VCaP (cell line): ENCODE measurements around the gene ASAP3.

Experiments used
- H3K27ac ChIP-seq: fragments of 450-650 bp; 2 replicates; pipeline ENCODE4 v1.5.1; 2017
- TF ChIP-seq, protein P1 (sequence below): fragments of 450-650 bp; conservative IDR thresholded peaks from 2 replicates; pipeline ENCODE4 v1.5.1; 2017; ENCODE audit warnings: mild to moderate bottlenecking, moderate library complexity

The ASAP3 gene

DNA sequence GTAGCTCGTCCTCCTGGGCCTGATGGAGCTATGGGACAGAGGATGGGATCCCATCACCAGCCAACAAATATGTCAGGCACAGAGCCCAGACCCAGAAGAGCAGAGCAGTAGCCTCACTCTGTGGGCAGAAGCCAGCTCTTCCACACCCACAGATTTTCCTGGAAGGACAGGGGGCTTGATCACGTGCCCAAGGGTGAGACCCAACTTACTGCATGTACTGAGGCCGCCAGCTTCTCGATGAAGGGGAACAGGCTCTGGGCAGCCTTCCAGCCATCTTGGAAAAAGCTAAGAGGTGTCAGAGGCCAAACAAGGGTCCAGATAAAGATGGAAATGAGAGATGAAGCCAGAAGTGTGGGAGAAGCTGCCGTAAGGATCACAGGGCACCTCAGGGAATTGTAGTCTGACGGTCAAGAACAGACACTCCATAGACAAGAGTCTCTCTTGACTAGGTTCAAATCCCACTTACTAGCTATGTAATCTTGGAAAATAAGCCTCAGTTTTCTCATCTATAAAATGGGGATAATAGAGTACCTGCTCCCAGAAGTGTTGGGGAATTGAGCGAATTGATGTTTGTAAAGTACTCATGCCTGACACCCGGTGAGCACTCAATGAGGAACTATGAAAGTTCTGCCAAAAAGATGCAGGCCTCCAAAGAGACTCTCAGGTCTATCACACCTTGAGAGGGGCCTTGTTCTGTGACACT, 42.4 kb downstream of the ASAP3 start:
- no peak overlapping the region for H3K27ac ChIP-seq
- TF ChIP-seq, protein P1, sequence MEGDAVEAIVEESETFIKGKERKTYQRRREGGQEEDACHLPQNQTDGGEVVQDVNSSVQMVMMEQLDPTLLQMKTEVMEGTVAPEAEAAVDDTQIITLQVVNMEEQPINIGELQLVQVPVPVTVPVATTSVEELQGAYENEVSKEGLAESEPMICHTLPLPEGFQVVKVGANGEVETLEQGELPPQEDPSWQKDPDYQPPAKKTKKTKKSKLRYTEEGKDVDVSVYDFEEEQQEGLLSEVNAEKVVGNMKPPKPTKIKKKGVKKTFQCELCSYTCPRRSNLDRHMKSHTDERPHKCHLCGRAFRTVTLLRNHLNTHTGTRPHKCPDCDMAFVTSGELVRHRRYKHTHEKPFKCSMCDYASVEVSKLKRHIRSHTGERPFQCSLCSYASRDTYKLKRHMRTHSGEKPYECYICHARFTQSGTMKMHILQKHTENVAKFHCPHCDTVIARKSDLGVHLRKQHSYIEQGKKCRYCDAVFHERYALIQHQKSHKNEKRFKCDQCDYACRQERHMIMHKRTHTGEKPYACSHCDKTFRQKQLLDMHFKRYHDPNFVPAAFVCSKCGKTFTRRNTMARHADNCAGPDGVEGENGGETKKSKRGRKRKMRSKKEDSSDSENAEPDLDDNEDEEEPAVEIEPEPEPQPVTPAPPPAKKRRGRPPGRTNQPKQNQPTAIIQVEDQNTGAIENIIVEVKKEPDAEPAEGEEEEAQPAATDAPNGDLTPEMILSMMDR: no peak

DNA sequence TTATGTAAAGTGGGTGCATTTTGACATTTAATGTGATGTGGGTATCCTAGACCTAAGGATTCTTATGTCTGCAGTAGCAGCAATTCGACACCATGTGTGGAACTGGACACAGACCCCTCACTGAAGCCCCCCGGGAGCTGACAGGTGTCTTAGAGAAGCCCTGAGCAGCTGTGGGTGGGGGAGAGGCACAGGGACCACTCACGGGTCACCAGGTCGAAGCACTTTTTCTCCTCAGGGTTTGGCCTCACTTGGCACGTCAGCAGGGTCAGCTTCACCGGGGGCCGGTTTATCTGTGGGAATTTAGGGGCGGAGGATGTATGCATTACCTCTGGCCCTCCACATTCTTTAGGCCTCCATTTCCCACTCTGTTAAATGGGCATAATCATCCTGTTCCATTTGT, 45.4 kb downstream of the ASAP3 start:
- H3K27ac ChIP-seq: no peak overlapping the region
- TF ChIP-seq, protein P1: no peak

DNA sequence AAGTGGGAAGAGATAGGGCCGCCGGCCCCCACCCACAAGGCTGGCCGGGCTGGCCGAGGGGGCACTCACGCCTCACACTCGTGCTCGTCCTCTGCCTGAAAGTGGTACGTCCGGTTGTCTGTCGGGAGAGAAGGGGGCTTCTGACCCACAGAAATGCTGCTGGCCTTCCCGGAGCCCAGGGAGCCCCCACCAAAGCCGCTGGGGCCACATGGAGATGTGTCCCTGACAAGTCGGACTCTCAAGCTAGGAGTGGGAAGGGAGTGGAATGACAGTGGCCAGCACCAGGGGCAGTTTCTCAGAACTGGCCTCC, 46.7 kb downstream of the ASAP3 start:
- TF ChIP-seq, protein P1: no peak
- H3K27ac ChIP-seq: no peak overlapping the region

DNA sequence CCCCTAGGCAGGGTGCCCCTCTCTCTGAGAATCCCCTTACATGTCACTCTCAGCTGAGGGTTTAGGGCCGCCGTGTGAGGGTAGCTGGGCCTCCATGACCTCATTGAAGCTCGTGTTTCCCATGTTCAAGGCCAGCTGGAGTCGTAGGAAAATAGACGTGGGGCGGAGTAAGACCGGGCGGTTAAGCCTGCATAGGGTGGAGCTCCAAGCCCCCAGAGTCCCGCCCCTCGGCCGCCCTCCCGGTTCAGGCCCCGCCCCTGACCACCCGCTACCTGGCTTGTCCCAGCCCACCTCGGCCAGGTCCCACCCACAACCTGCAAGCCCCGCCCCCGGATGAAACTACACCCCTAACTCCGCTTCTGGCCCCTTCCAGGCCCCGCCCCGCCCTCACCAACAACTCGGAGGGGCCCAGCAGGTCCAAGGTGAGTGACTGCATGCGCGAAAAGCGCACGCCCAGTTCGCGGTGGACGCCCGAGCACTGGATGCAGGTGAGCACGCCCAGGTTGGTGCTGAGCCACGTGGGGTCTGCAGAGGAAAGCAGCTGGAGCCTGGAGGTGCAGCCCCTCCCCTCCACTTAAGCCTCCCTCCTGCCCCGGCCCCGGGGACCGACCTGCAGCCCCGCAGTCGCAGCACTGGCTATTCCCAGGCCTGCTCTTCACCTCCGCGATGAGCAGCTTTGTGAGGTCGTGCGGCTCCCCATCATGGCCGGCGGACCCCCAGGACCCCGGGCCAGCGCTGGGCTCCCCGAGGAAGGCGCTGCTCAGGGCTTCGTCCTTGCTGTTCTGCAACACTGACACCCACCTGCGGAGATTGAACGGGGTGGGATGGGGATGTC, 47.2 kb downstream of the ASAP3 start:
- TF ChIP-seq, protein P1: no peak
- H3K27ac ChIP-seq: no peak overlapping the region

DNA sequence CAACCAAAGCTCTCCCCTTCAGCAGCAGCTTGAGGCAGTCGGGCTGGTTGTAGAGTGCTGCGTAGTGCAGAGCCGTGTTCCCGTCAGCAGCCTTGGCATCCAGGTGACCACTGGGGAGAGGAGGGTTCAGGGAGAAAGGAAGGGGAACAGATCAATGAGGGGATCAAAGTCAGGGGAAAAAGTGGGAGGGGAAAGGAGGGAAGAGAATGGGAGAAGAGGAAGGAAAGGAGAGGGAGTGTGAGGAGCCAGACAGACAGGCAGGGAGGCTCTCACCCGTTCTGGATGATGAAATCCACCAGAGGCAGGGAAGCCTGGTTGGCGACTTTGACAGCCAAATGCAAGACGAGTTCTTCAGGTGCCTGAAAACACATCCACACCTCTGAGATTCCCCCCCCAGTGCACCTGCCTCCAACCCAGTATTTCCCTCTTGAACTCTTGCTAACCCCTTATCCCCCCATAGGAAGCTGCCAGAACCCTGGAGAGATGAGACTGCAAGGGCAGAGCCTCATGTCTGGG, 49.7 kb downstream of the ASAP3 start:
- TF ChIP-seq, protein P1: no peak
- H3K27ac ChIP-seq: no peak overlapping the region

DNA sequence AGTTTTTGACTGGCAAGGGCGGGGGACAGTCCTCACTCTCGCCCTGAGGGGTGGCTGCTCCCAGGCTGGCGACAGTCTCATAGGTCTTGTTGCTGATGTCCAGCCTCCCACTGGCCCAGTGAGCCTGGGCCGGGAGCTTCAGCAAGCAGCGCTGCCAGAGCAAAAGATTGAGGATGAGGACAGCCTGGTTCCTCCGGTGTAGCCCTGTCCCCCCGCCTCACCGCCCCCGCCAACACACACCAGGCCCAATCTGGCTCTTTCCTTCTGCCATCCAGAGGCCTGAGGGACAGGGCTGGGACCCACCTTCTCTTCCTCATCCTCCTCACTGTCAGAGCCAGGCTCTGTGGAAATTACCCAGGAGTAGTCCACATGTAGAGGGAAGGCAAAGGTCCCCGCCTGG, 50.9 kb downstream of the ASAP3 start:
- TF ChIP-seq, protein P1: no peak
- H3K27ac ChIP-seq: no peak overlapping the region

DNA sequence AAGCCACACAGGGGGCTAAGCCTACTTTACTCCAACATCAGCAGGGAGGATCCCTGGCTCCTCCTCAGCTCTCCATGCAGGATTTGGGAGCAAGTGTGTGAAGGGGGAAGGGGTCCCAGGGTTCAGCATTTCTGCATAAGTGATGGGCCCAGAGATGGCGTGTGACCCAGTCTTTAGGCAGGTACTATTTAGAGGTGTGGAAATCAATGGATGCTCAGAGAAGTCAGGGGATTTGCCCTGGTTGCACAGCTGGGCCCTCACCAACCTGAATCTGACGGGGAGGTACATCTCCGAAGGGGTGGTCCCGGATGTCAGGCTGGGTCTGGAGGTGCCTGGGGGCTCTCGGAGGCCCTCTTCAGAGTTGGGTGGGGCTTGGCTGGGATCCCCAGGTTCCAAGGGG, 52.5 kb downstream of the ASAP3 start:
- H3K27ac ChIP-seq: no peak overlapping the region
- TF ChIP-seq, protein P1: no peak
